ENCODE measurements around the gene TMA7. TPM values are rescaled to one million over a fixed set of nuclear protein-coding genes. Genes with fewer than 3 reads are reported as not detected.
A peak's percentile ranks its signal among the peaks of the same experiment; 100 is the strongest.

Gene TMA7
- total and polyA plus RNA-seq, 9 of the 15 experiments (the other 6 are each of a cell fraction or from before 2014, with no cell fraction given): 209 to 1,003 (median 486) TPM

DNA sequence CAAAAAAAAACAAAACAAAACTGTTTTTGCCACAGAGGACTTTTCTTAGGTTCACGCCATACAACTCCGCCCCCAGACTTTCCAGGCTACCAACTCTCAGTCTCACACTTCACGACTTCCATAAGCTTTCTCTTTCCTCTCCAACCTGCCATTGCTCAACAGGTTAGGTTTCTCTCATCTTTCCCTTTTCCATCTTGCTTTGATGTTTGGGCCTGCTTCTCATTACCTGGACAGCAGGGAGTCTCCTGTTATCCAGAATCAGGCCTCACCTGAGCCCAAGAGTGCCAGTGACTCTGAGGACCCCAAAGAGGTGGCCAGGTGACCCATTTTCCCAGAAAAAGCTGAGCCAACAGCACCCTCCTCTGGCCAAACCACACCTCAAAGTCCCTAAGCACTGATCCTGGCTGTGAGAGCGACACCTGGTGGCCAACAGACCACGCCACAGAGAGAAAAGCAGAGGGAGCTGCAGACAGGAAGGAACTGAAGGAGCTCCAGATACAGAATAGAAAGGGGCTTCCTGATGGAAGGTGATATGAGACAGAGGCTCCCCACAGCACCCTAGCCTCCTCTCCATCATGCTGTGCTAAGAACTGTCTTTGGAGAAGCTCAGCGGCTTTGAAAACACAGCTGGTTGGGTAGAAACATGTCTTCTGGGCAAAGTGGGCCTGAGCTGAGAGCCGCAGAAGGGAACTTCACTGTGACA is 4.1 kb upstream of the TMA7 start (continued):
- TF ChIP-seq, protein P1, sequence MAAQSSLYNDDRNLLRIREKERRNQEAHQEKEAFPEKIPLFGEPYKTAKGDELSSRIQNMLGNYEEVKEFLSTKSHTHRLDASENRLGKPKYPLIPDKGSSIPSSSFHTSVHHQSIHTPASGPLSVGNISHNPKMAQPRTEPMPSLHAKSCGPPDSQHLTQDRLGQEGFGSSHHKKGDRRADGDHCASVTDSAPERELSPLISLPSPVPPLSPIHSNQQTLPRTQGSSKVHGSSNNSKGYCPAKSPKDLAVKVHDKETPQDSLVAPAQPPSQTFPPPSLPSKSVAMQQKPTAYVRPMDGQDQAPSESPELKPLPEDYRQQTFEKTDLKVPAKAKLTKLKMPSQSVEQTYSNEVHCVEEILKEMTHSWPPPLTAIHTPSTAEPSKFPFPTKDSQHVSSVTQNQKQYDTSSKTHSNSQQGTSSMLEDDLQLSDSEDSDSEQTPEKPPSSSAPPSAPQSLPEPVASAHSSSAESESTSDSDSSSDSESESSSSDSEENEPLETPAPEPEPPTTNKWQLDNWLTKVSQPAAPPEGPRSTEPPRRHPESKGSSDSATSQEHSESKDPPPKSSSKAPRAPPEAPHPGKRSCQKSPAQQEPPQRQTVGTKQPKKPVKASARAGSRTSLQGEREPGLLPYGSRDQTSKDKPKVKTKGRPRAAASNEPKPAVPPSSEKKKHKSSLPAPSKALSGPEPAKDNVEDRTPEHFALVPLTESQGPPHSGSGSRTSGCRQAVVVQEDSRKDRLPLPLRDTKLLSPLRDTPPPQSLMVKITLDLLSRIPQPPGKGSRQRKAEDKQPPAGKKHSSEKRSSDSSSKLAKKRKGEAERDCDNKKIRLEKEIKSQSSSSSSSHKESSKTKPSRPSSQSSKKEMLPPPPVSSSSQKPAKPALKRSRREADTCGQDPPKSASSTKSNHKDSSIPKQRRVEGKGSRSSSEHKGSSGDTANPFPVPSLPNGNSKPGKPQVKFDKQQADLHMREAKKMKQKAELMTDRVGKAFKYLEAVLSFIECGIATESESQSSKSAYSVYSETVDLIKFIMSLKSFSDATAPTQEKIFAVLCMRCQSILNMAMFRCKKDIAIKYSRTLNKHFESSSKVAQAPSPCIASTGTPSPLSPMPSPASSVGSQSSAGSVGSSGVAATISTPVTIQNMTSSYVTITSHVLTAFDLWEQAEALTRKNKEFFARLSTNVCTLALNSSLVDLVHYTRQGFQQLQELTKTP (IDR thresholded peaks at IDR 0.05; ENCODE audit: low read depth in 1 of 2, partially characterized antibody in 2 of 2): no peak
- peak; percentile 44; the same call in 1 of the 2 replicates for TF ChIP-seq SPI1 (IDR thresholded peaks at IDR 0.05; ENCODE audit: borderline replicate concordance, low read depth, low read length)
- TF ChIP-seq TAF7 (tag; IDR thresholded peaks at IDR 0.05): no peak
- no peak for TF ChIP-seq ZNF224 (CRISPR knock-in tag; IDR thresholded peaks at IDR 0.05)
- peak; percentile 50; the same call in 1 of the 2 replicates for TF ChIP-seq CREM (IDR thresholded peaks at IDR 0.05; ENCODE audit: low read depth)
- TF ChIP-seq SMC3 (conservative IDR thresholded peaks at IDR 0.05; ENCODE audit: insufficient read depth, low read depth, low read length): peak; percentile 98
- peak; percentile 74; the same call in 1 of the 2 replicates for TF ChIP-seq CC2D1A (IDR thresholded peaks at IDR 0.05)
- TF ChIP-seq, protein P2, sequence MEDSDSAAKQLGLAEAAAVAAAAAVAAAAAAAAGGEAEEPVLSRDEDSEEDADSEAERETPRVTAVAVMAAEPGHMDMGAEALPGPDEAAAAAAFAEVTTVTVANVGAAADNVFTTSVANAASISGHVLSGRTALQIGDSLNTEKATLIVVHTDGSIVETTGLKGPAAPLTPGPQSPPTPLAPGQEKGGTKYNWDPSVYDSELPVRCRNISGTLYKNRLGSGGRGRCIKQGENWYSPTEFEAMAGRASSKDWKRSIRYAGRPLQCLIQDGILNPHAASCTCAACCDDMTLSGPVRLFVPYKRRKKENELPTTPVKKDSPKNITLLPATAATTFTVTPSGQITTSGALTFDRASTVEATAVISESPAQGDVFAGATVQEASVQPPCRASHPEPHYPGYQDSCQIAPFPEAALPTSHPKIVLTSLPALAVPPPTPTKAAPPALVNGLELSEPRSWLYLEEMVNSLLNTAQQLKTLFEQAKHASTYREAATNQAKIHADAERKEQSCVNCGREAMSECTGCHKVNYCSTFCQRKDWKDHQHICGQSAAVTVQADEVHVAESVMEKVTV (CRISPR knock-in tag; IDR thresholded peaks at IDR 0.05): peak; percentile 89
- TF ChIP-seq NUFIP1 (IDR thresholded peaks at IDR 0.05; ENCODE audit: partially characterized antibody): no peak
- peak; percentile 29; the same call in 1 of the 2 replicates for TF ChIP-seq NBN (IDR thresholded peaks at IDR 0.05; ENCODE audit: low read depth)
- TF ChIP-seq, protein P3, sequence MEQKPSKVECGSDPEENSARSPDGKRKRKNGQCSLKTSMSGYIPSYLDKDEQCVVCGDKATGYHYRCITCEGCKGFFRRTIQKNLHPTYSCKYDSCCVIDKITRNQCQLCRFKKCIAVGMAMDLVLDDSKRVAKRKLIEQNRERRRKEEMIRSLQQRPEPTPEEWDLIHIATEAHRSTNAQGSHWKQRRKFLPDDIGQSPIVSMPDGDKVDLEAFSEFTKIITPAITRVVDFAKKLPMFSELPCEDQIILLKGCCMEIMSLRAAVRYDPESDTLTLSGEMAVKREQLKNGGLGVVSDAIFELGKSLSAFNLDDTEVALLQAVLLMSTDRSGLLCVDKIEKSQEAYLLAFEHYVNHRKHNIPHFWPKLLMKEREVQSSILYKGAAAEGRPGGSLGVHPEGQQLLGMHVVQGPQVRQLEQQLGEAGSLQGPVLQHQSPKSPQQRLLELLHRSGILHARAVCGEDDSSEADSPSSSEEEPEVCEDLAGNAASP (IDR thresholded peaks at IDR 0.05): no peak
- peak; percentile 93 for TF ChIP-seq XRCC5 (IDR thresholded peaks at IDR 0.05; ENCODE audit: low read depth, low read length)
- TF ChIP-seq KLF6 (CRISPR knock-in tag; IDR thresholded peaks at IDR 0.05; ENCODE audit: borderline replicate concordance): no peak
- TF ChIP-seq CTBP1 (IDR thresholded peaks at IDR 0.05; ENCODE audit: borderline replicate concordance): peak; percentile 45; the same call in 1 of the 2 replicates
- TF ChIP-seq, protein P4, sequence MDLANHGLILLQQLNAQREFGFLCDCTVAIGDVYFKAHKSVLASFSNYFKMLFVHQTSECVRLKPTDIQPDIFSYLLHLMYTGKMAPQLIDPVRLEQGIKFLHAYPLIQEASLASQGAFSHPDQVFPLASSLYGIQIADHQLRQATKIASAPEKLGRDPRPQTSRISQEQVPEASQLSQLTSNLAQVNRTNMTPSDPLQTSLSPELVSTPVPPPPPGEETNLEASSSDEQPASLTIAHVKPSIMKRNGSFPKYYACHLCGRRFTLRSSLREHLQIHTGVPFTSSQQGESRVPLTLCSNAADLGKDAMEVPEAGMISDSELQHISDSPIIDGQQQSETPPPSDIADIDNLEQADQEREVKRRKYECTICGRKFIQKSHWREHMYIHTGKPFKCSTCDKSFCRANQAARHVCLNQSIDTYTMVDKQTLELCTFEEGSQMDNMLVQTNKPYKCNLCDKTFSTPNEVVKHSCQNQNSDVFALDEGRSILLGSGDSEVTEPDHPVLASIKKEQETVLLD (IDR thresholded peaks at IDR 0.05): no peak
- TF ChIP-seq GABPB1 (CRISPR knock-in tag; IDR thresholded peaks at IDR 0.05): 0 out of 2 replicates have a peak, but pooled peaks have one; percentile 19
- TF ChIP-seq HNRNPK (IDR thresholded peaks at IDR 0.05; ENCODE audit: low read depth, low read length, poor library complexity, severe bottlenecking): no peak
- 0 out of 2 replicates have a peak, but pooled peaks have one; percentile 24 for TF ChIP-seq ZKSCAN1 (IDR thresholded peaks at IDR 0.05; ENCODE audit: low read depth, low read length)
- 0 out of 2 replicates have a peak, but pooled peaks have one; percentile 16 for TF ChIP-seq ZNF384 (IDR thresholded peaks at IDR 0.05; ENCODE audit: low read depth, low read length)

Data from K562 (cell line).